NCI-H82 treated with DMSO at 0.1 percent for 48 hours (cell line): ENCODE measurements around the gene GNAT2.

Experiments
- DNase-seq: peaks from one replicate; lab custom pipeline; 2025; ENCODE audit not compliant: unreplicated experiment; lab: John Stamatoyannopoulos, UW

Gene GNAT2

DNA sequence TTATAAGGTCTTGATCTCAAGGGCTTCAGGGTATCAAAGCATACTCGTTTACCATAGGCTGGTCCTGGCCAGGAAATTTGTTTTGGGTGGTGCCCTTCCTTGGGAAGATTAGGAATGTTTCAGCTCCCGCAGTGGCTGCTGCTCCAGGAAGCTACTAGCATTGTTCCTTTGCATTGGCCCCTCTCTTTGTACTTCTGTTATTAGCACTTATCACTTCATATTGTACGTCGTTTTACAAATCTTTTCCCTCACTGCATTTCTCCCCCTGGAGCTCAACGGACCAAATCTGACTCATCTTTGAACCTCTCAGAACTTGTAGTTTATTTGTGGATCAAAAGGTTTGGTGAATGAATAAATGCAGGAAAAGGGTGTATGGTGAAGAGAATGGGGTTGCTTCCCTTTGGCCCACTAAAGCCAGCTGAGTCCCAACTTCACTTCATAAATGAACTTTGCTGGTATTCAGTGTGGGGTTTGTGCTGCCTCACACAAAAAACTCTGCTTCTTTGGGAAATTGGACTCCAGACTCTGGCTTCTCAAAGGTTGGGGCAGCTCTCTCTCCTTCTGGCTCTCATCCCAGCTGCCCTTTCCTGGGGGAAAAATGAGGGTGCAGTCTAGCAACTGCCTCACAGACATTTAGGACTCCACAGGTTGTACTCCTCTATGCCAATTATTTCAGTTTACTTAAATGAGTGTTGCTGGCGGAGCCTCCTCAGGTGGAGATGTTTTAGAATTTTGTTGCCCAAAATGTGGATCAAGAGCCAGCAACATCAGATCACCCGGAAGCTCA, 5.9 kb downstream of the GNAT2 start:
- no peak for DNase-seq

- DNase-seq: peak; percentile 98
These were observed 8.0 kb downstream of the GNAT2 start for GRCh38 chr1:109611308-109611990.

GRCh38 chr1:109610609-109611307, 8.7 kb downstream of the GNAT2 start:
- no peak for DNase-seq

- DNase-seq: no peak
These were observed 9.5 kb downstream of the GNAT2 start for GRCh38 chr1:109609881-109610280.

DNA sequence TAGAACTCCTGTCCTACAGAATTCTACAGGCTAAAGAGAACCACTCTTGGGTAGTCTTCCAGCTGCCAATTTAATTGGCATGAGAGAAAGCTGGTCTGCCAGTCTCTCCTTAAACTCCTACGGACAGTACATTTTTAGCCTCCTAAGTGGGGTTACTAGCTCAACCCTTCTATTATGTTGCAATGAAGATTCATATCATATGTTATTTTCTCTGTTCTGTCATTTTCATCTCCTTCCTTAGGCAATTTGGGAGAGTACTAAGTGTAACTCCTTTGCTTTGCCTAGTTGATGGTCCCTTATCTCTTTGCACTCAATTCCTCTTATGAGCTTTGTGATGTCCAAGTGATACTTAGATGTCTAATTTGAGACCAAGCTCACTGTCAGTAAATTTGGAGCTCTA, 14.0 kb downstream of the GNAT2 start:
- no peak for DNase-seq

DNA sequence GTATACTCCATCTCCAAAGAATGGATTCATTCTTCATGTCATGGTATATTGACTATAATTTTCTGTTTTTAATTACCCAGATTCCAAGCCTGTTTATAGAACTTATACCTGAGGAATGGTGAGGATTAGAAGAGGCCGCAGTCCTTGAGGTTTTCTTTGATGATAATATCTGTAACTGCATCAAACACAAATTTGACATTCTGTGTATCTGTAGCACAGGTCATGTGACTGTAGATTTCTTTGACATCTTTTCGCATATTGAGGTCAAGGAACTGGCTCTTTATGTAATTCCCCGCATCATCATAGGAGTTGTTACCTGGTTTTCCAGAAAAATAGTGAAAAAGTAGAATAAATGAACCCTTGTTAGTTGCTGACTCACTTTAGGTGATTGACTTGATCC, 16.2 kb downstream of the GNAT2 start:
- no peak for DNase-seq

DNA sequence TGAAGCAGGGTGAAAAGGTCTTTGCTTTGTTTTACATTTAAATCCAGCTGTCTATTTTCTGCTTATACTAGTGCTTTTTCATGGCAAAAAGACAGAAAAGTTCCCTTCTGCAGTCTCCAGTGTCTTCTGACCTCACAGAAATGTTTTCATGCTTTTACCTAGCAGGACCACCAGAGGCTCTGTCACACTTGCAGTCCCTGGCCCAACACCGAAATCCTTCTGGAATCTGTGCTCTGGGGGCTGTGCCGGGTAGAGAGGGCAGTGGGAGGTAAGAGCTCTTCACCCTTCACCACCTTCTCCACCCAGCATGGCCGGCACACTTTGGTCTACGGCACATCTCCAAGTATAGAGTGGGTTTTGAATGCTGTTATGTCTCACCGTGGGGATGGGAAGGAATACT, 20.8 kb downstream of the GNAT2 start:
- peak; percentile 20 for DNase-seq

GRCh38 chr1:109598156-109598555, 21.3 kb downstream of the GNAT2 start:
- DNase-seq: no peak

- no peak for DNase-seq
These were observed 23.9 kb downstream of the GNAT2 start for GRCh38 chr1:109595531-109595930.

GRCh38 chr1:109592916-109593315, 26.5 kb downstream of the GNAT2 start:
- DNase-seq: no peak

DNA sequence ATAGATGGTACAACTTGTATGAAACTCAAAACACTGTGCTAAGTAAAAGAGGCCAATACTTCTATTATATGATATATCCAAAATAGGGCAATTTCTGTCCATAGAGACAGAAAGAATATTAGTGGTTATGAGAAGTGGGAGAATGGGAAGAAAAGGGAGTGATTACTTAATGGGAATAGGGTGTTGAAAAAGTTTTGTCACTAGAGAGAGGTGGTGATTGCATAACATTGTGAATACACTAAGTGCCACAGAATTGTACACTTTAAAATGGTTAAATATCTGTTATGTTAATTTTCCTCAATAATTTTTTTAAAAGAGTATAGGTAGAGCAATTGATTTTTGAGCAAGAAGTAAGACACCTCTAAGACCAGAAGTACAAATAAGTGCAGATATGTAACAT, 29.7 kb downstream of the GNAT2 start:
- no peak for DNase-seq

- no peak for DNase-seq
These were observed 30.2 kb downstream of the GNAT2 start for GRCh38 chr1:109589177-109589576.

- DNase-seq: no peak
These were observed 33.4 kb downstream of the GNAT2 start for GRCh38 chr1:109586055-109586454.

DNA sequence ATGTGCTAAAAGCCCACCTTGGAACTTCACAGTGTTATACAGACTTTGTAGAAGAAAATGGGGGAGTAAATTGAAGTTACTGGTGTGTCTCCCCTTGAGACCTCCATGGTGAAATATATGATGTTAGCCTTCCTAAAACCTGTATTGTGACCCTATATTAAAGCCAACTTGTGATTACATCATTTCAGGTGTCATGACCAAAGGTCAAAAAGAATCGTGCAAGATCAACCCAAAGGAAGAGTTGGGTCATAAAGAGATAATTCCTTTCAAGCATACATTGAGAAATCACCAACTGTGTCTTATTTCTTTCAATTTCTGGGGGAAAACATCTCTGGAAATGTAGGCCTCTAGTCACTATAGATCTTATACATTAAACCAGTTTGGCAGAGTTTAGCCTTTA, 34.6 kb downstream of the GNAT2 start:
- no peak for DNase-seq

DNA sequence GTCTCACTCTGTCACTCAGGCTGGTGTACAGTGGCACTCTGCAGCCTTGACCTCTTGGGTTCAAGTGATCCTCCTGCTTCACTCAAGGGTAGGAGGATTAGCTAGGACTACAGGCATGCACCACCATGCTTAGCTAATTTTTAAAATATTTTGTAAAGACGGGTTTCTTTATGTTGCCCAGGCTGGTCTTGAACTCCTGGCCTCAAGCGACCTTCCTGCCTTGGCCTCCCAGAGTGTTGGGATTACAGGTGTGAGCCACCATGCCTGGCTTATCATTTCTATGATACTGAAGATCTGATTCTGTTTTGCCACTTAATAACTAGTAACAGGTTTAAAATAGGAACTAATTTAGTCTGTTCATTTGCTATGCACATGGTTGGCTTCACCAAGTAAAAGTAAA, 37.4 kb downstream of the GNAT2 start:
- DNase-seq: no peak

DNA sequence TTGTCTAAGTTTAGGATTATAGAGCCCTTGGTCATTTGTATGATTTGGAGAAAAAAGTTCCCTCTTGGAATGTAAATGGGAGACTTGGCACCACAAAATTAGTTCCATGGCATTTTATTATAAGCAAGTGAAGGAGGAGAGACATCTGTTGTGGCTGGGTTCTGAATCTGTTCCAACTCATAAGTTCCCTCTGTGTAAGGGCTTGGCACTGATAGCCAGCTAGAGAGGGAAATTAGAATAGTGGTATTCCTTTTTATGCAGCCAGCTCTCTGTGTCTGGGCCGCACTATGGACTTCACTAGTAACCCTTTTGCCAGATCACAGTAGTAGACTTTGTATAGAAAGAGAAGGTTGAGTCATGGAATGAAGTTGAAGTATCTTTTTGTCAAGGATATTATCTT, 39.9 kb downstream of the GNAT2 start:
- no peak for DNase-seq

DNA sequence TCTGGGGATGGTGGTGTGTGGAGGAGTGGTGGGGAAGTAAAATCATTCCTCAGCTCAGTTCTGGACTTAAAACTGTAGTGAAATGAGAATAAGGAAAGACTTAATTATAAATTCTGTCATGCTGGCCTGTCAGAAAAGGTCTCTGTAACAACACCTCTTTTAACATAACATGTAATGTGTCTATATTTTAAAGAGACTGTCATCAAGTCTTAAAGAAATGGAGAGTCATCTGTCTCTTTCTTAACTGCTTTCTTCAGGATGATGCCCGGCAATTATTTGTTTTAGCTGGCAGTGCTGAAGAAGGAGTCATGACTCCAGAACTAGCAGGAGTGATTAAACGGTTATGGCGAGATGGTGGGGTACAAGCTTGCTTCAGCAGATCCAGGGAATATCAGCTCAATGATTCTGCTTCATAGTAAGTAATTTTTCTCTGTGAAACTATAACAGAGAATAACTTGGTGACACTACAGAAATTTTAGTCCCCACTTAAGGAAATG, 40.4 kb downstream of the GNAT2 start:
- no peak for DNase-seq

DNA sequence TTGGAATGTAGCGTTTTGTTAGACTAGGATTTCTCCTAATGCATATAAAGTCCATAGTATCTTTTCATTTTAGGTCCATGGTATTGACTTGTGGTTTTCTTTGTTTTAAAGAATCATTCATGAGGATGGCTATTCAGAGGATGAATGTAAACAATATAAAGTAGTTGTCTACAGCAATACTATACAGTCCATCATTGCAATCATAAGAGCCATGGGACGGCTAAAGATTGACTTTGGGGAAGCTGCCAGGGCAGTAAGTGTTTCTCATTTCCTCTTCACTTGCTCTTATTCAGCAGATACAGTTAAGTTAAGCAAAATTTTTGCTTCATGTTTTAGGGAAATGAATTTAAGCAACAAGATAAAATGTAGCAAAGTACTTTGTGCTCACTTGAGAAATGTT, 45.6 kb downstream of the GNAT2 start:
- DNase-seq: no peak

- DNase-seq: no peak
These were observed 49.0 kb downstream of the GNAT2 start for GRCh38 chr1:109570414-109570813.

GRCh38 chr1:109569323-109569722, 50.1 kb downstream of the GNAT2 start:
- DNase-seq: no peak

DNA sequence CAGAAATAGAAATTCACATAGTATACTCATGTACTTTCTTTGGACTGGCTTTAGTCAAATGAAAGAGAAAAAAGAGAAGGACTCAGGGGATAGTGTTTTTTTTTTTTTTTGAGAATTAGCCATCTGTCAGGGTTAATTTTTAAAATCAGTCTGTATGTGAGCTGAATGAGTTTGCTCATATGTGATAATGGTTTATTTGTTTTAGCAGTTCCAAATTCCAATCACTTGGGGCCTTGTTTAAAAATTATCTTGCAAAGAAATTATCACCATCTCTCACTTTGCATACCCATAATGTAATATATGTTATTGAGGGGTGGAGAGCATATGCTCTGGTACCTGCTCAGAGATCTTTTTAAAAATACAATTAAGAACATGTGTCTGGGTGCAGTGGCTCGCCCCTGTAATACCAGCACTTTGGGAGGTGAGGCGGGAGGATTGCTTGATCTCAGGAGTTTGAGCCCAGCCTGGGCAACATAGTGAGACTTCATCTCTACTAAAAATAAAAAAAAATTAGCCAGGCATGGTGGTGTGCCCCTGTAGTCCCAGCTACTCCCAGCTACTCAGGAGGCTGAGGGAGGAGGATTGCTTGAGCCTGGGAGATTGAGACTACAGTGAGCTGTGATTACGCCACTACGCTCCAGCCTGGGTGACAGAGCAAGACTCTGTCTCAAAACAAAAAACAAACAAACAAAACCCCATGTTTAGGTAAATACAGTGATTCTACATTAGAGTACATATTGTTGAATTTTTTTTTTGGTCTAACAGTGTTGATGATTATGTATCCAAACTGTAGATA, 51.3 kb downstream of the GNAT2 start:
- DNase-seq: no peak
